Measurements from ENCODE around the gene NKPD1. TPM values are rescaled to one million over a fixed set of nuclear protein-coding genes. Genes with fewer than 3 reads are reported as not detected.

Gene NKPD1, protein sequence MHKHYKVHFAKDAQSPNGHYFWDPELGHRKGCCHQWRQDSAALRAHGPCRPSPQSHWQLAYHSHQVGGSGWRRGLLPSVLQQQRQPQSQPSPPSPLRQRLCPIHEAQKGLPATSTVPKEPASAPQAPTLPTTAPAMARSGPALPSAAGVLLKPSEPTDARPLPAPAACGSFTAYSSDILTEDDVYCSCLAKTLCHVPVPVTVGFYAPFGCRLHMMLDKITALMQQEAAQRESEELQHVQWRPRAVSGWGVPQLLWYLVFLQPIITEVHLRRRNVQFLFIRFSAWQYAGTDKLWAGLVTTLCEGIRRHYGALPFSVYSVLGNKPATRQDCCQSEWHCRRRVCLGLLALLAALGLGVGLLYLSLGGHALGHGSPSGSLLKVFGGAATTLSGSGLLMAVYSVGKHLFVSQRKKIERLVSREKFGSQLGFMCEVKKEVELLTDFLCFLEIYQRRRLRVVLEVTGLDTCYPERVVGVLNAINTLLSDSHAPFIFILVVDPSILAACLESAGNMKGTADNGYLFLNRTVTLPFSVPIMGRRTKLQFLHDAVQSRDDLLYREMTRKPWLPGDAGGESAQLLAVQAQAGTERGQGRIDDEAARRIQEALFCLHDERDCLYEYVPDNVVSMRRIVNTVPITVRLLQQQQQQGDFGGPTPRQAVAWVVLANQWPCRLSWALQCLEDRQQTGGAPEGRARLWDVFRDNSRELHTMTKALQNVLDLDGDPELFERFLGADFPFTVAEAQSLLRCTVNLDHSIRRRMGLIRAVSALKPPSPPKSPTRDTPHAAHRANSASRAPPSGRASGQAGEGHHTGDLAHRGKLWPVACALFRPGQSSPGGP
- total RNA-seq: 1 to 10 TPM; 1.1 to 4.2 (median 2.9) TPM

DNA sequence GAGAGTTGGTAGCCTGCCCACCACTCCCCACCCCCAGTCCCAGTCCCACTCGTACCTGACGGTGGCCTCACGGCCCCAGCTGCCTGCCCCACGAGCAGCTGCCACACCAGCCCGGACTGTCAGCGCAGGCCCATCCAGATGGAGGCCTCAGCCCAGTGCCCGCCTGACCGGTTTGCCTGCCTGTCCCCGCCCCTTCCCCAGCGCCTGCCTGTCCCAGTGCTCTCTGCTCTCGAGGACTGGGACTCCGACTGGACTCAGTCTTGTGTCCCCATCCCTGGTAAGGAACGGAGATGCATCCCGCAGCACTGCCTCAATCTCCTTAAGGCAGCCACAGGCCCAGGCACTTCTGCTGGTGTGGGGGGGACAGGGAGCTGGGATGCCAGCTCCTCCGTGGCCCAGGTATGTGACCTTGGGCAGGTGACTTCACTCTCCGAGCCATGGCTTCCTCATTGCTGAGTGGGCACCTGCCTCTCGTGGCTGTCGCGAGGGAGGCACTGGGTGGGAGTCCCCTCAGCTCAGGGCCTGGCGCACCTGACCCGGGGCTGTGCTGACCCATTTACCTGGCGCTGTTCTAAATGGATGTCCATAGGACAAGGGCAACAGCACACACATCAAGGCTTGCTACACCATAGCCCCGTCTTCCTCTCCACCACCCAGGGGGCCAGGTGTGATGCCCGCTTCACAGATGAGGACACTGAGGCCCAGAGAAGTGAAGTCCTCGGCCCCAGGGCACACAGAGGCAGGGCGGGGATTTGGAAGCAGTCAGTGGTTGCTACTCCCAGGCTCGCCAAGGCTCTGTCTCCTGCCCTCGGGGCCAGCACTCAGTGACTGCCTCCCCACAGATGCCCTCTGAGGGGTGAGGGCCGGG lies at the start of gene NKPD1:
Gene NKPD1 (minus strand): TSS at position 113 of the 868 bp plus-strand sequence. CDS start 832 bp downstream, outside the sequence.
- Histone ChIP-seq H3K27me3 (peaks cover 0 to 54% (median 0%) of the 10 kb centered on the region in 4 donors), H3K9me3 (no peaks in the 10 kb centered on the region), H3K36me3 (no peaks in the 10 kb centered on the region), H3K4me1 (peaks cover 51 to 80% (median 57%) of the 10 kb centered on the region in 3 donors), H3K4me3 (peak within 1 kb of the TSS in 2 of 4 donors; percentile 21 to 45), H3K27ac (peak within 1 kb of the TSS in 2 of 4 donors; percentile 8 to 49)
- intact Hi-C loops (cut with DNase I): no loop called here
- no peak for DNase-seq
- WGBS, 2 donors: 21 to 27% methylated on average over 7 to 8 of the region's 29 CpGs
- no peak for TF ChIP-seq POLR2A (IDR thresholded peaks at IDR 0.05)
- TF ChIP-seq, protein P1, sequence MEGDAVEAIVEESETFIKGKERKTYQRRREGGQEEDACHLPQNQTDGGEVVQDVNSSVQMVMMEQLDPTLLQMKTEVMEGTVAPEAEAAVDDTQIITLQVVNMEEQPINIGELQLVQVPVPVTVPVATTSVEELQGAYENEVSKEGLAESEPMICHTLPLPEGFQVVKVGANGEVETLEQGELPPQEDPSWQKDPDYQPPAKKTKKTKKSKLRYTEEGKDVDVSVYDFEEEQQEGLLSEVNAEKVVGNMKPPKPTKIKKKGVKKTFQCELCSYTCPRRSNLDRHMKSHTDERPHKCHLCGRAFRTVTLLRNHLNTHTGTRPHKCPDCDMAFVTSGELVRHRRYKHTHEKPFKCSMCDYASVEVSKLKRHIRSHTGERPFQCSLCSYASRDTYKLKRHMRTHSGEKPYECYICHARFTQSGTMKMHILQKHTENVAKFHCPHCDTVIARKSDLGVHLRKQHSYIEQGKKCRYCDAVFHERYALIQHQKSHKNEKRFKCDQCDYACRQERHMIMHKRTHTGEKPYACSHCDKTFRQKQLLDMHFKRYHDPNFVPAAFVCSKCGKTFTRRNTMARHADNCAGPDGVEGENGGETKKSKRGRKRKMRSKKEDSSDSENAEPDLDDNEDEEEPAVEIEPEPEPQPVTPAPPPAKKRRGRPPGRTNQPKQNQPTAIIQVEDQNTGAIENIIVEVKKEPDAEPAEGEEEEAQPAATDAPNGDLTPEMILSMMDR (IDR thresholded peaks at IDR 0.05): no peak

DNA sequence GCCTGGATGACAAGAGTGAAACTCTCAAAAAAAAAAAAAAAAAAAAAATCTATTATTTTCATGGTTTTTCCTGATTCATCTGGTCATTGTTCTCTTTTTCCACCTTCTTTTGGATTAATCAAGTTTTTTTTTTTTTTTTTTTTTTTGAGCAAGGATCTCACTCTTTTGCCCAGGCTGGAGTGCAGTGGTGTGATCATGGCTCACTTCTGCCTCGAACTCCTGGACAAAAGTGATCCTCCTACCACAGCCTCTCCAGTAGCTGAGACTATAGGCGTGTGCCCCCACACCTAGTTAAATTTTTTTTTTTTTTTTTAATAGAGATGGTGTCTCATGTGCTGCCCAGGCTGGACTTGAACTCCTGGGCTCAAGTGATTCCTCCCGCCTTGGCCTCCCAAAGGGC lies 45.5 kb upstream of the NKPD1 start:
- Histone ChIP-seq H3K27ac (no peak overlapping the region), H3K36me3 (no peaks in the 10 kb centered on the region), H3K4me3 (no peak overlapping the region), H3K9me3 (no peaks in the 10 kb centered on the region), H3K27me3 (peaks cover 0 to 11% (median 0%) of the 10 kb centered on the region in 4 donors), H3K4me1 (peaks cover 0 to 41% (median 11%) of the 10 kb centered on the region in 3 donors)
- intact Hi-C loops (cut with DNase I): no loop called here
- WGBS, 2 donors: 92 to 95% methylated on average over 3 of the region's 3 CpGs
- no peak for DNase-seq
- TF ChIP-seq POLR2A (IDR thresholded peaks at IDR 0.05): no peak
- TF ChIP-seq, protein P1 (IDR thresholded peaks at IDR 0.05): no peak

DNA sequence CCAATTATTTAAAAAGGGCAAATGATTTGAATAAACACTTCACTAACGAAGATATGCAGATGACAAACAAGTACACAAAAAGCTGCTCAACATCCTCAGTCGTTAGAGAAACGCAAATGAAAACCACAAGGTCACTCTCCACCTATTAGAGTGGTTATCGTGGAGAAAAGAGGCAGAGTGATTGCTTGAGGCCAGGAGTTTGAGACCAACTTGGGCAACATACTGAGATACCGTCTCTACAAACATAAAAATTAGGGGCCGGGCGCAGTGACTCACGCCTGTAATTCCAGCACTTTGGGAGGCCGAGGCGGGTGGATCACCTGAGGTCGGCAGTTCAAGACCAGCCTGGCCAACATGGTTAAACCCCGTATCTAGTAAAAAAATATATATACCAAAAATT lies 45.0 kb upstream of the NKPD1 start:
- 78 to 81% methylated on average over 11 to 12 of the region's 12 CpGs for WGBS, 2 donors
- H3K9me3 ChIP-seq: no peaks in the 10 kb centered on the region
- TF ChIP-seq, protein P1 (IDR thresholded peaks at IDR 0.05): no peak
- no peak for TF ChIP-seq POLR2A (IDR thresholded peaks at IDR 0.05)
- H3K27ac ChIP-seq: no peak overlapping the region
- no peaks in the 10 kb centered on the region for H3K36me3 ChIP-seq
- H3K4me3 ChIP-seq: no peak overlapping the region
- H3K27me3 ChIP-seq: peaks cover 0 to 6% (median 0%) of the 10 kb centered on the region in 4 donors
- intact Hi-C loops (cut with DNase I): no loop called here
- DNase-seq: no peak
- H3K4me1 ChIP-seq: peaks cover 0 to 40% (median 11%) of the 10 kb centered on the region in 3 donors

DNA sequence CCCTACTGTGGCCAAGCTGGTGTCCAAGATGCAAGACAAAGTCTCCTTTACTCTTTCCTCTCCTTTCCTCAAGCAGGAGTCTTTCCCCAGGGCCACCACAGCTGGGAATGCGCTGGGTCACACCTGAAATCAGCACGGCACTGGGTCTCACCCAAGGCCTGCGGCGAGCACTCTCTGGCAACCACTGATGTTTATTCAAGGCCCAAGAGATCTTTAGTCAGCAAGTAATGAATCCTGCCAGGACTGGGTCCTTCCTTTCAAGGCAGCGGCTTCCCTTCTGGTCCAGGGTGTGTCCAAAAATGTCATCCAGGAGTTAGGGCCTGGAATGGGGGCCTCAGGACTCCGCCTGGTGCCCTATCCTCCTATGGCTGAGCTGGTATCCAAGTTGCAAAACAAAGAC lies 41.9 kb upstream of the NKPD1 start:
- no peaks in the 10 kb centered on the region for H3K36me3 ChIP-seq
- H3K27ac ChIP-seq: peak overlapping the region; percentile 56 to 66 (median 60)
- peaks cover 0 to 42% (median 11%) of the 10 kb centered on the region in 3 donors for H3K4me1 ChIP-seq
- 17 to 60% methylated on average over 3 to 5 of the region's 6 CpGs for WGBS, 2 donors
- H3K9me3 ChIP-seq: no peaks in the 10 kb centered on the region
- DNase-seq: no peak
- TF ChIP-seq, protein P1 (IDR thresholded peaks at IDR 0.05): no peak
- TF ChIP-seq POLR2A (IDR thresholded peaks at IDR 0.05): no peak
- H3K4me3 ChIP-seq: no peak overlapping the region
- intact Hi-C loops (cut with DNase I): no loop called here
- H3K27me3 ChIP-seq: no peaks in the 10 kb centered on the region
